ENCODE results near the gene CAPN12.

Gene CAPN12

DNA sequence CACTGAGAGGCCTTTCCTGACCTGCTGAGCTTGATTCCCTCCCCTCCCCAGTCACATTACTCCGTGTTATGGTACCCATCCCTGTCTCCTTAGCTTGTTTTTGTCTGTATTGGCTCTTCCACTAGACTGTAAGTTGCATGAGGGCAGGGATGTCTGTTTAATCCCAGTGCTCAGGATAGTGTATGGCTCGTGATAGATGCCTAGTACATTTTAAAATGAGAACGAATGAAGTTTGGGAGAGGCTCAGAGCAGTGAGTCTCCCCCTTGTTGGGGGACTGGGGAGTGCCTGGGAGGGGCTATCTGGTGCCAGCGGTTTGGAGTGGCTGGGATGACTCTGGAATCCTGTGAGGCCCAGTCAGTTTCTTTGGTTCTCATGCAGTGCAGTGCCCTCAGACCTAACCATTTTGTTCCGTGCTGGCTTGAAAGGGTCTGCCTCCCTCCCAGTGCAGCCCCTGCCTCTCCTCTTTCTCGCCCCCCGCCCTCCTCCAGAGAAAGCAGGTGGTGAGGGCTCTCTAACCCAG lies 61.3 kb downstream of the CAPN12 start:
- no peak overlapping the region for H3K4me3 ChIP-seq (ENCODE audit: low read depth, low read length)

DNA sequence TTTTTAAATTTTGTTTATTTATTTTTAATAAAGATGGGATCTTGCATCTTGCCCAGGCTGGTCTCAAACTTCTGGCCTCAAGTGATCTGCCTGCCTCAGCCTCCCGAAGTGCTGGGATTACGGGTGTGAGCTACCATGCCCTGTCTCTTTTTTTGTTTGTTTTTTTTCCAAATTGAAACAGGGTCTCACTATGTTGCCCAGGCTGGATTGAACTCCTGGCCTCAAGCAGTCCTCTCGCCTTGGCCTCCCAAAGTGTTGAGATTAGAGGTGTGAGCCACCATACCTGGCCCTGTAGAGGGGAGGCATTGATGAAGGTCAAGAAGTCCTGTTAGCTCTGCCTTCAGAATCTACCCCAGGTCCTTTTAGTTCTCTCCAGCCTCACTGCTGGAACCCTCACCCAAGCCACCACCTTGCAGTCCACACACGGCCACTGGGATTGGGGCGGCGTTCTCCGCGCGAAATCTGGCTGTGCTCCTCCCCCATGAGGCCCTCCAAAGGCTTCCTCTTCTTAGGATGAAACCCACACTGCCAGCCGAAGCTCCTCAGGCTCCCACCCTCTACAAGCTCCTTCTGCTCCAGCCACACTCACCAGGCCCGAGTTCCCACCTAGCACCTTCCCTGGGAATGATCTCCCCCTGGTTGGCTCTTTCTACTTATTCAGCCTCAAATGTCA lies 61.9 kb downstream of the CAPN12 start:
- H3K4me3 ChIP-seq (ENCODE audit: low read depth, low read length): no peak overlapping the region
